DOHH2 (cell line): Measurements from ENCODE around the gene TMED10.

Source experiments
- CTCF ChIP-seq: fragments of 200-600 bp; sonication (generic); IDR thresholded peaks from one replicate; pipeline ENCODE4 v1.5.1; 2014; ENCODE audit warnings: antibody characterized with exemption, mild to moderate bottlenecking, low read depth, low read length; ENCODE audit not compliant: poor library complexity, severe bottlenecking
- EZH2phosphoT487 ChIP-seq: fragments of 200-600 bp; sonication (generic); IDR thresholded peaks from 2 replicates; pipeline ENCODE4 v1.6.1; 2017; ENCODE audit warnings: borderline replicate concordance, mild to moderate bottlenecking, antibody characterized with exemption, low read length, moderate library complexity, mixed read lengths

- TF ChIP-seq CTCF = no peak
- no peak for TF ChIP-seq EZH2phosphoT487
Measured at GRCh38 chr14:75182821-75183220, 6.4 kb upstream of the TMED10 start.
